Glomerular visceral epithelial cell (primary cell): ENCODE results near the gene KCND2.
A peak's percentile ranks its signal among the peaks of the same experiment; 100 is the strongest.
"Not testable (repeated sequence)": the region's sequence is repeated elsewhere in the genome, so short reads cannot be mapped to it uniquely, and the experiment has no call there.

ENCODE experiments used
- DNase-seq: peaks from one replicate; pipeline ENCODE4 v3.0.0-alpha.2; 2016; ENCODE audit errors: extremely low spot score

The KCND2 gene

DNA sequence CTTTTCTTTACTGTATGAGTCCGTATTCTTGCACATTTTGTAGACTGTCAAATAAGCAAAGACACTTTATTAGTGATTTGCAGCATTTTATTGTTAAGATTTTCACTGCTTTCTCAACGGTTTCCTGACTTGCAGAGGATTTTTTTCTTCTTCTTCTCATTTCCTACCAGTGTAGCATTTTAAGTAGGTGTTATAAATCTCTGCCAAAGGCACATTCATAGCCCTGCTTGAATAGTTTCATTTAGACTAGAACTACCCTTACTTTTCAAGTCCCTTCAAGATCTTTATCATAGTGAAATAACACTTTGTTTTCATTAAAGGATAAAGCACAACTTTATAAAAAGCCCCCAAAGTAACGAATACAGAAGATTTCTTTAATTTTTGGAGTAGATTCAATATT lies 313.6 kb downstream of the KCND2 start:
- DNase-seq, result no peak

DNA sequence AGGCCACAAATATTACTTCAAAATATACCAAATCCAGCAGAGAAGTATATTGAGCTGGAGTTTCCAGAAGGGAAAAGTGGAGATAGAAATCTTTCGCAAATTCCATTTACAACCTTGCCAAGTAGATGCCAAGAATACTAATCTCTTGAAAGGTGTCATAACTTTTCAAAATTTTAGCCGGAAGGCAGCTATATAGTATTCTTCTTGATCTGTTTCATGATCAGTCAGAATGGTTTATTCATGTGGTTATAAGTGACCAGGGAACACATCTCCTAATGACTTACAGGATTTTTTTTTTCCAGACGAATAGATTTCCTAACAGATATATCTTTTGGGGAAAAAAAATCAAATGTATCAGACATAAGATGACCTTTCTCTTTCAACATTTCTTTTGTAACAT lies 314.3 kb downstream of the KCND2 start:
- DNase-seq, result no peak

DNA sequence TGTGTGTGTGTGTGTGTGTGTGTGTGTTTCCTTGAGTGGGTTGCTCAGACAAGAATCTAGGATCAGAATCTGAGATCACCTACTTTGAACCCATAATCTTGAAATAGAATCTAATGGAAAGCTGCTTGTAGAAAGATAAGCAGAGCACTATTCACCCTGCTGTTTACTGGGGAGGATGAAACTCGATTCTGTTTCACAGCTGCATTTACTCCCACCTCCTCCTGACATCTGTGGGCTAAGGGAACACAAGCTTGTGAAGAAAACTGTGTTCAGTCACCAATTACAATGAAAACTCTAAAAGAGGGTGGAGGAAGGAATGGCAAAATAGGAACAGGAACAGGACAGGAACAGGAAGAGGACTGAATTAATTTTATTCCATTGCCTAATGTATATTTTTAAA lies 315.4 kb downstream of the KCND2 start:
- no peak for DNase-seq

DNA sequence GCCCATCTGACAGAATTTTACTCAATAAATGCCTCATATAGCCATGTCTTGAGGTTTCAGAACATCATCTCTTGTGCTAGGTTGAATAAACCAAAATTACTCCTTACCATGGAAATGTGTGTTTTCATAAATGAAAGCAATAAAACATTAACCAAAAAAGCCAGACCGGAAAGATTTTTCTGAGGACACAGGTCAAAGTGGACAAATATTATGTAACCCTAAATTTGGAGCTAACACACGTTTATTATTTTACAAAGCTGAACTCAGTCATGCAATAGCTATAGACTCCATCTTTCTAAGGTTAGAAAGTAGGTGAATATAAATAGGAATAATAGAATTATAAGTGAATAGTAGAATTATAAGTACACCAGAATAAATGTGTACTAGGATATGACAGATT lies 315.9 kb downstream of the KCND2 start:
- DNase-seq, result no peak

DNA sequence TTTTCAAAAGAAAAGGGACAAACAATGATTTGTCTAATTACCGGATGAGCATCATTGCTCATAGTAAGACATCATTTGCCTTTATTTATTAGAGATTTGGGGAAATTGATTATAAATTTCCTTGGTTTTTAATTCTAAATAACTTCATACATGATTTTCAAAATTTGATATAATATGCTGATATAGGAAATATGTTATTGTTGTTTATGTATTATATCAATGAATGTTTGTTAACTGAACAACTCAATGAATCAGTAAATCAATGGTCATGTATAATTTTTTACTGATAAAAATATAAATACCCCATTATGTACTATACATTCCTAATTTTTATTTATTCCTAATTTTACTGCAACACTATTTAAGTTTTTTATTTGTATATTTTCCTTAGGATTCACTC lies 327.6 kb downstream of the KCND2 start:
- no peak for DNase-seq

DNA sequence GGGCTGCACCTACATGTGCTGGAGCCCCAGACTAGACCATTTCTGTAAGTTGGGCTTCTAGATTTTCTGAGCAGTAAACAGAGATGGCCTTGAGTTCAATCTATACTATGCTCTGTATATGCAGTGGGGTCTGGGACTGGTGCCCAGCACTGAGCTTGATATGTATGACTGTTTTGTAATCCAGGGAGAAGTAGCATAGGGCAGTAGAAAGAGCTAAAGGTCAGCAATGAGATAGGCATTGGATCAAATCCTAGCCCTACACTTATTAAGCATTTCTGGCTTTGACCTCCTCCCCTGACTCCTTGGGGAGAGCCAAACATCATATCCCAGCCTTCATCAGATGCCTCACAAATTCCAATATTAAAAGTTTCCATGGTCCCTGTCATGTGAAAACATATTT lies 330.4 kb downstream of the KCND2 start:
- no peak for DNase-seq

DNA sequence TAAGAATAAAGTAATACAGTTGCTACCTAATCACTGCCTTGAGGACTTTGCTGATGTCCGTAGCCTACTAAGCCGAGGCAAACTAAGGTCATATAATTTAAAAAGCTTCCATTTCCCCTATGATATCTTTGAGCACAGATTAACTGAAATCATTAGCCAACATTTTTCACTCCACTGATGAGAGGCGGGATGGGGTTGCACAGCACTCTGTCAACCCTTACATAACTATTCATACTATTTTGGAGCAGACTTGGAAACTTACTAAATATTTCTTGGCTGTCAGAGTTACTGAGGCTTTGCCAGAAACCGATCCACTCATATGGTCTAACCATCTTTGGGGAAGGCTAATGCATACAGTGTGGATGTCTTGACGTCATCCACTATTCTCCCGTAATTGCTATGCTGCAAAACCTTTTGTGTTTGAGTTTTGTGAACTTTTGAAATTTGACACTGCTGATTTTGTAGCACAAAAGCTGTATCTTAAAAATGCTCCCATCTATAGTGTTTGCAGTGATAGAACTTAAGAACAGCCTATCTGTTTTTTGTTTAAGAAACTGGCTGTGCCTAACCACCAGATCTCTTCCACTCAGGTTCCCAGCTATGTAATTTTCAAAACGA lies 336.3 kb downstream of the KCND2 start:
- no peak for DNase-seq

DNA sequence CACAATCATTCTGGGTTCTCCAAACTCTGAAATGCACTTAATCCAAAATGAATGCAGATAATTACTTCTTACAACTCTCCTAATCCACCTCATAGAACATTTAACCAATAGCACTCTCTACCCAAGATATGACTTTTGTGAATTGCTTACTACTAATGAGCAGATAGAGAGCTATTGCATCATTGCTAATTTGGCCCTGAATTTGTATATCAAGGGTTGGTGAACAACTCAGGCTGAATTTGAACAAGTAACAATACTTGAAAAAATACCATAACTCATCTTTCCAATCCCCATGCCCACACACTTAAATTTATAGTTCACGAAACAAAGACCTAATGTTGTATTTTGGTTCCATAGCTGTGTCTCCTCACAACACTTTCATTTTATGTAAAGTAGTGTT lies 339.0 kb downstream of the KCND2 start:
- DNase-seq, result no peak

DNA sequence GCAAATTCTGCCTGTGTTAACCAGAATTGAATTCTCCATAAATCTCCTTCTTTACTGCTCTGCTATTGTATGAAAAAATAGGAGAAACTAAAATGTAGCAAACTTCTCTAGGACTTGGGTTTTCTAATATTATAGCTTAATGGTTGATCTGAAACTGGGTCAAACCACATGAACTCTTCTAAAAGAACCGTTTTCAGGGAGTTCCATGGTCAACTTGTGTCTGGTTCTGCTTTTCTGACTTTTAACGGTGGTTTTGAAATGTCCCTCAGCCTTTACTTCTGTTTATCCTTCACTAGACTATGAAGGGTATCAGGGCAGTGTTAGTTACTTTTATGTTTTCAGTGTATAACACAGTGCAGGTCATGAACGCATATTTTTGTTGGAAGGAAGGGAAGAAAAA lies 342.7 kb downstream of the KCND2 start:
- DNase-seq, result no peak

DNA sequence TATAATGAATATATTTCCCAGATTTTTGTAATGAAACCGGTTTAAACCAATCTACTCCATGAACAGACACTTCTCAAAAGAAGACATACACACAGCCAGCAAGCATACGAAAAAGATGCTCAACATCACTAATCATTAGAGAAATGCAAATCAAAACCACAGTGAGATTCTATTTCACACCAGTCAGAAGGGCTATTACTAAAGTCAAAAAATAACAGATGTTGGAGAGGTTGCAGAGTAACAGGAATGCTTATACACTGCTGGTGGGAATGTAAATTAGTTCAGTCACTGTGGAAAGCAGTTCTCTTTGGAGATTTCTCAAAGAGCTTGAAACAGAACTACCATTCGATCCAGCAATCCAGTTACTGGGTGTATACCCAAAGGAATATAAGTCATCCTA lies 344.3 kb downstream of the KCND2 start:
- no peak for DNase-seq

DNA sequence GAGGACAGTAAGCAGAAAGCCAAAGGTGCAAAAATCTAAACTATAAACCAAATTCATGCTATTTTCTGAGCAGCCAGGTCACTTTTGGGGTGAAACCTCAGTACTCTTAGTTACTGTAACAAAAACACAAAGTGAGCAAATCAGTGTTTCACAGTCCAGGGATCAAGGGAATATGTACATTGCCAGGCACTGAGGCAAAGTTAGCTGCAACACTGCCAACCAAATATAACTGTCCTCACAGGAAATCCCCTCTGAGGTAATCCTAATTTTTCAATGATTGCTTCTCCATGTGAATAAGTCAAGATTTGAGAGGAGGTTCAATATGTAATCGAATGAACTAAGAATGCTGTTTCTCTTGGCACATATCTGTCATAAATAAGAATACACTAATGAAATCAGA lies 355.3 kb downstream of the KCND2 start:
- DNase-seq, result peak; percentile 6

DNA sequence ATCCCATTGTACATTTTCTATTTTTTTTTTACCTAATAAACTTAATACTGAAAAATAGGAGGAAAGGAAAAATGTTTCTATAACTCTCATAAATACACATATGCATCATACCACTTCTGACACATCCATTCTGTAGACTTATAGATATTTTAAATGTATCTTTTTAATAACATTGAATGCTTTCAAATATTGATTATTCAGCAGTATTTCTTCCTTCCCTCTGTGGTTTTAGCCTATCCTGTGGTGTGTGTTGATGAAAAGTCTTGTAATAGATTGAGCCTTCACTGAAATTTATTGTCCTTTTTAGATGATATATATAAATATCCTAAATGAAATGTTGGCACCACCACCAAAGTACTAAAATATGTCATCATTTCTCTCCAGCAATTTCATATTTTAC lies 366.9 kb downstream of the KCND2 start:
- DNase-seq, result no peak

DNA sequence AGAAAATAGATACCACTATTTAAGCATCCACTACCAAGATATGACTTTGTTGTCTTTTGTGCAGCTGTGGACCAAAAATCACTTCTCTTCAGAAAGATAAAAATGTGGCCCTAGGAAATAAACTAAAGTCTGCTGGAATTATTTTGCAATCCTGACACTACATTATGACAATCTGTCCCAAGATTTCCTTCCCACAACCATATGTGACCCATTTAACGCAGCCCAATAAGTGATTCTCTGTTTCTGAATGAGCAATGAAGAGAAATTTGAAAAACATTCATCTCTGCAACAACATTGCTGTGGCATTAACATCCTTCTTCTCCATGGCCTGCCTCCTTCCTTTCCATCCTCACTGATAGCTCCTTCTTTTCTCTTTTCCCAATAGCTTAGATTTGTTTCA lies 373.0 kb downstream of the KCND2 start:
- DNase-seq, result no peak

DNA sequence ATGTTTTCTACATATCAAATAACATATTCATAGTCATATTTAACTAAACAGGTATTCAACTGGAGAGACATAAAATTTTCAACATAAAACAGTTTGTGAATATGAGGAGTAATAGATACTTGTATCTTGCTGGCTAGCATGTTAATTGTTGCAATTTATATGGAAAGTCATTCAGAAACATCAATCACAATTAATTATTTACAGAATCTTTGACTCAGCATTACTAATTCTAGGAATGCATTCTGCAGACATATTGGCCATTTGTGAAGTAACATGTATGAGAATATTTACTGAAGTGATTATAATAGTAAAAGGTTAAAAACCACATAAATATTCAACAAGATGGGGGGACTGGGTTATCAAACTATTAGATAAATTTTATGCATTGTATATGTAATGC lies 381.3 kb downstream of the KCND2 start:
- no peak for DNase-seq

DNA sequence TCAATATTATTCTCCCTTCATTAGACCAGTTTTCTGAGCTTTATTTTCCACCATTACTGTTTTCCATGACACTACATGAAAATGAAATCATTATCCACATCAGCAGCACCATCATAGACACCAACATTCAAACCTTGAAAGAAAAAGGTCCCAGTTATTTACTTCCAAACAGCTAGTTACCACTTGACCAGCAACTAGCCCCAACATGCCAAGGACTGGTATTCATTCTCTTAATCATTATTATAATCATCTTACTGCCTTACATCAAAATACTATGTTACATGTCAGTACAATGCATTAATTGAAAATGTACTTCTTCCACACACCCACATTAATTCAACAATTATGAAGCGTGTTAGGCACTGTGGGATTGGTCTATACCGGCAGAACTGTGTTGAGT lies 385.5 kb downstream of the KCND2 start:
- DNase-seq, result no peak

DNA sequence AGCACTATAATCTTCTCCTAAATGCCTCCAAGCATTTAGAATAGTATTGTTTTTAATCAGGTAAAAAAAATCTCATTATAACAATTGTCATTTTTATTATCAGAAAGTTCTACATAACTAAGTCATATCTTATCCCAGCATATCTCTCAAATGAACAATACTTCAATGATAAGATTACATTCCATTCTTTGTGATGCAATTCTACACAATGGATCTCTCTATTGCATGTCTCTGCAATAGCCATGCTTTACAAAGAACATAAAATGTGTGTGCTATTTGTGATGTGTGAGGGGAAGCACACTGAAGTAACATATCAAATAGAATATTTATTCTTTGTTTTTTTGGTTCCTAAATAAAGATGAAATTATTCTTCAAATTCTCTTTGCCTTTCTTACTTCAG lies 389.3 kb downstream of the KCND2 start:
- no peak for DNase-seq

DNA sequence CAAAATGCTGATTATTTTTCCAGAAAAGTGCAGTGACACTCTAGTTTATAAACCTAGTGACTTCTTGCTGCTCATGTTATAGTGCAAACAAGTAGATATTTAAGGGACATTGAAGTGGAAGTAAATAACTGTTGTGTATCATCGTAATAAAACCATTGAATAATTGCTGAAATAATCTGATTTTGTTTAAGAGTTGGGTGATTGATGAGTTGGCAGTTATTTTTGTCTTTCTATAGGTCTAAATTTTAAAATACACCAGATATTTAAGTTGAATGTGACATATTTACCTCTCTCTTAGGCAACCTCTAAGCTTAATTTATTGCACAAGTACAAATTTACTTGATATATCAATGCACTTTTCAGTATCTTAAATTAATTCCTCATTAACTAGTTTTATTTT lies 392.1 kb downstream of the KCND2 start:
- no peak for DNase-seq

DNA sequence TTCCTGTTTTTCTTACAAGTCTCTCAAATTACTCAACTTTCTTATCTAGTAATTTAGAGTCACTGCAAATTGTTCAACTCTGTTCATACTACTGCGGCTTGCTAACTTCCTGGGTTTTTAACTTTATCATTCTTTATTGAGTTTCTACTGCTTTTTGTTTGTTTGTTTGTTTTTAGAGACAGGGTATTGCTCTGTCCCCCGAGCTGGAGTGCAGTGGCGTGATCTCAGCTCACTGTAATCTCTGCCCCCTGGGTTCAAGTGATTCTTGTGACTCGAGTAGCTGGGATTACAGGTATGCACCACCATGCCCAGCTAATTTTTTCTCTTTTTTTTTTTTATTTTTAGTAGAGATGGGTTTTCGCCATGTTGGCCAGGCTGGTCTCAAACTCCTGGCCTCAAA lies 402.1 kb downstream of the KCND2 start:
- DNase-seq, result no peak

DNA sequence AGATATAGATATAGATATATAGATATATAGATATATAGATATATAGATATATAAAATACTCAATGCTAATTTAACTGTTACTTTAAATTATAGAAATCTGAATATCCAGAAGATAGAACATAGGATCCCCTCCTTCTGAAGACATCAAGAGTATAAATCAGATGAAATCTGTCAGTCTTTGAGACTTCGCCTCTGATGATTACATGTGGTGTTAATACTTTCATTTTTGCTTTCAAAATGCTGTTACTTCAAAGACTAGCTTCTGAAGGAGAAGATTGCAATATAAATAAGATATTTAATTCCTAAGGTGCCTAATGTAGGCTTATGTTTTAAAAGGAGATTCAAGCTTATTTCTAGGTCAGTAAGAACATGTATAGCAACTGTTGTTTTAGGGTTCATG lies 404.6 kb downstream of the KCND2 start:
- no peak for DNase-seq

DNA sequence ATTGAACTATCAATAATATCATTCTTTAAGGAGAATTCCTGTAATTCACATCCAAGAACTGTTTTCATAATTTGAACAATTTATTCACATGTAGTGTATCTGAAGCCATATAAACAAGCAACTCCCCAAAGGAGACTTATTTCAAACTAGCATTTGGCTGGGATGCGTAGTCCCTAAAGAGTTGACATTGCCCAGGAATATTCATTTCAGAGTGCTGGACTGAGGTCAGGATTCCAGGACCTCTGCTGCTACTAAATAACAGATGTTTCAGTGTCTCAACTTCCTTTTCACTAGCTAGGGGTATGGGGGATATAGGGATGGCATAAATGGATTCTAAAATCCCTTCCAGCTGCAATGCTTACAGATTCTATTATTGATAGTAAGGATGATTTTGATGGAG lies 408.0 kb downstream of the KCND2 start:
- no peak for DNase-seq

DNA sequence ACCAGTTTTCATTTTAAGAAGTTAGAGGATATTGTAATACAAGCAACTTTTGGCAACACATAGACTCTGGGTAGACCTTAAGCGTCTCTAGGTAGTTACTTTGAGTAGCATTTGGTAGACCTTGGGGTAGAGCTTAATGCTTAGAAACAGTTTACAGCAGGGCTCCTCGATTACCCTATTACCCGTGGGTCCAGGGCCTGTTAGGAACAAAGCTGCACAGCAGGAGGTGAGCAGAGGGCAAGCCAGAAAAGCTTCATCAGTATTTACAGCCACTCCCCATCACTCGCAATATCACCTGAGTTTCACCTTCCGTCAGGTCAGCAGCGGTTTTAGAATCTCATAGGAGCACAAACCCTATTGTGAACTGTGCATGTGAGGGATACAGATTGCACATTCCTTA lies 411.5 kb downstream of the KCND2 start:
- no peak for DNase-seq

DNA sequence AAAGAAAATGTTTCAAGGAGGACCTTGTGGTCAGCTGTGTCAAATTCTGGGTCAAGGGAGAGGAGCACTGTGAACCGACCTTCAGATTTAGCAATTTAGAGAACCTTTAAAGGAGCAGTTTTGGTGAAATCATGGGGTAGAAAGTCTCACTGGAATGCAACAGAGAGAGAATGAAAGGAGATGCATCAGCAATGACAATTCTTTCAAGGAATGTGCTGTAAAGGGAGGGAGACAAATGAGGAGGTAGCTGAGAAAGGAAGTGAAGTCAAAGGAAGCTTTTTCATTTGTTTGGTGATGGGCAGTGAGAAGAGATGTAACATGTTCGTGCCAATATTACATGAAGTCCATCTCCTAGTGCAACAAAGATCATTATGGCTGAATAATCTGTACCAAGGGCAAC lies 418.9 kb downstream of the KCND2 start:
- DNase-seq, result no peak

DNA sequence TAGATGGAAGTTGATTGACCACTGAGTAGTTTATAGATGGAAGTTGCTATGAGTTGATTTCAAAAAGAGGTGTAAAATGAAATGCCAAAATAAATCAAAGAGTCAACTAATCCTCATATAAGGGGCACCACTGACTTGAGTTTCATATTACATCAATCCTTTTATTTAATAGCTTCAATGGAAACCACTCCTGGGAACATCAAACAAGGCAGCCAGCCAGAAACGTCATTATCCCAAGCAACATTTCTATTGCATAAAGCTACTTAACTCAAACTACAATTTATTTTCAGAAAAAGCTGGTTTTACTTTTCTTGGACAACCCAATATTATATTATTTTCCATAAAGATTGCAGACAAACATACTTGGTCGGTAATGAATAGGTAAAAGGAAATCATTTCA lies 422.9 kb downstream of the KCND2 start:
- no peak for DNase-seq

DNA sequence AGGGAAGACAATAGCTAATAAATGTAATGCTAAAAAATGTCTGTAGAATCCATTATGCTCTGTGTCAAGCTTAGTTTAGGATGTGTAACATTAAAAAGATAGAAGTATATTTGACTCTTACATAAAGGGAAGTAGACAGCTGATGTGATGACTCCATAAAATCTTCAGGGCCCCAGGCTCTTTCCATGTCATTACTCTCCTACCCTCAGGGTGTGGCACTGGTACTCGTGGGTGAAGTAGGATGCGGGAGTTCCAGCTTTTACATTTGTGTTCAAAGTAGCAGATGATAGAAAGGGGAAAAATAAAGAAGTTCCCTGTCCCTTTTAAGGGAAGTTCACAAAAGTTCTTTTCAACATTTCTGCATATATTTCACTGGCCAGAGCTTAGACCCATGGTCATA lies 427.8 kb downstream of the KCND2 start:
- DNase-seq, result no peak

DNA sequence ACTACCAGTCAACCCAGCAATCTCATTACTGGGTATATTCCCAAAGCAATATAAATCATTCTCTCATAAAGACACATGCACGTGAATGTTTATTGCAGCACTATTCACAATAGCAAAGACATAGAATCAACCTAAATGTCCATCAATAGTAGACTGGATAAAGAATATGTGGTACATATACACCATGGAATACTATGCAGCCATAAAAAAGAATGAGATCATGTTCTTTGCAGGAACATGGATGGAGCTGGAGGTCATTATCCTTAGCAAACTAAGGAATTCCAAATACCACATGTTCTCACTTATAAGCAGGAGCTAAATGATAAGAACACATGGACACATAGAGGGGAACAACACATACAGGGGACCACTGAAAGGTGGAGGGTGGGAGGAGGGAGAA lies 429.4 kb downstream of the KCND2 start:
- DNase-seq, result not testable (repeated sequence)
